COLO829 (cell line): ENCODE measurements around the gene CDC5L.
A peak's percentile ranks its signal among the peaks of the same experiment; 100 is the strongest.

Experiments used
- DNase-seq: peaks from one replicate; pipeline ENCODE4 v3.0.0; 2012; ENCODE audit warnings: low spot score

The CDC5L gene

DNA sequence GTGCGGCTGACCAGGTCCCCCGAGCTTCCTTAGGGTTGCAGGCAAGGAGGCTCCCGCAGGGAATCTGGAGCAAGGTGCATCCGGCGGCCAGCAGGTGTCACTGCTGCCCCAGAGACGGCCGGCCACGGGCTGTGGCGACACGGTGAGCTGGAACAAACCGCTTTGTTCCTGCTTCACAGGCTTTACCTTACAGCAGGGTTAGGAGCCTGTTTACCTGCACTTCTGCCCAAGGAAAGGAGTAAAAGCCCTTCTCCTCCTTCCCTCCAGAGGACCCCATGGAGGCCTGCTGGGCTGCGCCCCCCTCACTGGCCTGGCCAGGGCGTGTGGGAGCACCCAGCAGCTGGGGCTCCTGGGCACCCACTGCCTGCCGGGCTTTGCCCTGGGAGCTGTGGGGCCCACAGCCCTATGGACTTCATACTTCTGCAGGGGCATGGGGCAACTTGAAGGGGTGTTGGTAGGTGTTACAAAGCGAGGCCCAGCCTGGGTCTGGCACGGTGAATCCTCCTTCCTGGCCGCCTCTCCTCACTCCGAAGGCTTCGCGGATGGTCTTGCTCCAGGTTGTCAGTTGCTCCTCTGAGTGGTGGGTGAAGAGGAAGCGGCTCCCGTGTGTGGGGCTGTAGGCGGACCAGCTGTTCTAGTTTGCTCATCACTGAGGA lies 88.4 kb downstream of the CDC5L start:
- DNase-seq, result peak; percentile 91

DNA sequence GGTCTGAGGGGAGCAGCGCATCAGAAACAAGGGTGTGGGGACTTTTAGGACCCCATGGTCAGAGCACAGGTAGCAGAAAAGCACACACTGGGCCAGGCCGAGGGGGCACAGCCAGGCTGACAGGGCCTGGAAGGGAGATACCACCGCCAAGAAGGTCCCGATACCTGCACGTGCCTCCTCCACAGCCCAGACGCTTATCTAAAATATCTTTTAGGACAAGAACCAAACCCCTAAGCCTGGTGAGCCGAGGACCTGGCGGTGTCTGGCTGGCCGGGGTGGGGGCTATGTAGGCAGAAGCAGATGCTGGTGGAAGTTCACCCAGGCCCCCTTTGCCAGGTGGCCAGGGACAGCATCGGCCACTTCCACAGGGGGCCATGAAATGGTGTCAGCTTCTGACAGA lies 89.3 kb downstream of the CDC5L start:
- no peak for DNase-seq

DNA sequence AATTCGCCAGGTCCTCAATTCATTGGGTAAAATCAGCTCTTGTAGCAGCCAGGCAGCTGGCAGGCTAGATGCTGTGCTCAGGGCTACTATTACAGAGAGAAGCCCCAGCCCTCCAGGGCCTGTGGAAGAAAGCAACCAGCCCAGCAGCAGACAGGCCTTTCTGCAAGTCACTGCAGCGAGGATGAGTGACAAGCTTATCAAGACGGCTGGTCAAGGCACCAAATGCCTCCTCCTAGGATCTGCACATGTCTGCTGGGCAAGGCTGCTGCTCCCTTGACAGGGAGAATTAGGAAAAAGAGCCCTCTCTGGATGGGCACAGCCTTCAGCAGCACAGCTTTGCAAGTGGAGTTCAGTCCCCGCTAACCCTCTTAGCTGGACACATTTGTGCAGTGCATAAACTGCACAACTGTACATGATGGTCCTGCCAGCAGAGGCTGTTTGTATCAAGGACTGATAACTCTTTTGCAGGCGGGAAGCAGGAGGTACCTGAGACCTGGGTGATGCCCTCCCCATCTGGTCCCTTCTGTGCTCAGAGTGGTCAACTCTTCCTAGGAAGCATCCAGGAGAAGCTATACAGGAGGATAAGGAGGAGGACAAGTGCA lies 89.9 kb downstream of the CDC5L start:
- DNase-seq, result no peak

DNA sequence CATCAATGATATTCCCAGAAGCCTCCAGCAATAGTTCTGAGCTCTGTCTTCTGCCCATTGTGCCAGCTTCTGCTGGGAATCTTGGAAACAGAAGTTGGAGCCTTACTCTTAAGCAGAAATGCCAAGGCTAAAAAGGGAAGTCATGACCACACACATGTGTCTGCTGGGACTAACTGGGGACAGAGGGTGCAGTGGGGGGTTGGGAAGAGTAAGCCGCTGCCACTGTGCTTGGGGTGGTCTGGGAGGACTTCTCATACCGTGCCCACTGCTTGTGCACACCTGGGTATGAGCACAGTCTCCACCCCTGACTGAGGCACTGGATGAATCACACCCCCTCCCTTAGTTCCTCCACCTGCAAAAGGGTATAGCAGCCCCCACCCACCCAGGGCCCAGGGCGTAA lies 90.7 kb downstream of the CDC5L start:
- DNase-seq, result no peak

DNA sequence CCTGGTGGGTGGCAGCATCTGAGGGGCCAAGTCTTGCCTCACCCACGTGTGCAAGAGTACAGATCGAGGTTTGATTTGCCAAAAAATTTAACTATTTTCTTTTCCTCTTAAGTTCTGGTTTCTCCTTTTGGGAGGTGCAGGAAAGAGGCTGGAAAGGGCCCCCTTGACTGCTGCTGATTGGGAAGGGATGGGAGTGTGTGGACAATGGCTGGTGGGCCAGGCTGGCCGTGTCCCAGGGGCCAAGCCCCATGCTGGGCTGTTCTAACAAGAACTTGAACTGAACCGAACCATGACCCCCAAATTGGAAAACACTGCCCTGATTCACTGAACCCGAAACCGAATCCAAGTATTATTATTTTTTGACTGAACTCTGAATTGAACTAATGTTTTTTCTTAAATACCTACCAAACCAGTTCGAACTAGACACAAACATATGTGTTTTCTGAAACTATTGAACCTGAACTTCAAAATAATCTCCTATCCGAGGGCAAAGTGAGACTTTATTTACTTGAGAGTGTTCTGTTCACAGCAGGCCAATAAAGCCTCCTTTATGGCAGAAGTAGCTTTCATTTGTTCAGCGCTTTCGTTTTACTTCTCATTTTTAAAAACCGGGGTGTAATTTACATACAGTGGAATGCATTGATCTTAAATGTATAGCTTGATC lies 91.2 kb downstream of the CDC5L start:
- no peak for DNase-seq

DNA sequence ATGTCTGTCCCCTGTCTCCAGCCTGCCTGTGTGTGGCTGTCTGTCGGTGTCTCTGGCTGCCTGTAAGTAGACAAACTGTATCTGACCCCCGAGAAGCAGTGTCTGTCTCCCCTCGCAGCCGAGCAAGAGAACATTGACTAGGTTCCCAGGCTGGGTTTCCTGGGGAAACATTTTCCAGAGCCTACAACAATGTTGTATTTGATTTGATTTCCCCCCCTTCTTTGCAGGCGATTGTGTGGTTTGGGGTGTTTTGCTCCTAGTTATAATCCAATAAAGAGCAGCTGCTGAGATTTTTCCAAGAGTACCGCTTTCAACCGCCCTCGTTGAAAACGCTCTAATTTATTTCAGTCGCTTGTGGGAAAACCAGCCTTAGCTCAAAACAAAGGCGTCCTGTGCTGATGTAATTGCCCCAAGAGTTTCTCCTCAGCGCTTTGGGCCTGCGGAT lies 92.6 kb downstream of the CDC5L start:
- no peak for DNase-seq

DNA sequence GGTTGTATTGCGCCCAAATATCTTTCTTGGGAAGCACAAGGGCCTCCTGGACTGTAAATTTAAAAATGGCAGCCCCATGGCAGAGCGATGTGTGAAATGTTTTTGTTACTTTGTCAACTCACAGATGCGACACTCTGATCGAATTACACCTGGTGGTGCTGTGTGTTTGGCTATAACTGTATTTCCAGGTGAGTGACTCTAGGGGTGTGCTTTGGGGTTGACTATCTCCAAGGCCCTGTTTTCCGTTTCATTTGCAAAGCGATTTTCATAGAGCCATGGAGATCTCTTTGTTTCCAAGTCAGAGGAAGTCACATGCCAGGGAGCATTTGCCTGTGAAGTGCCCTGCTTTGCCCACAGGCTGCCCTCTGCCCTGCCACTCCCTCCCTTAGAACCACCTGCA lies 93.5 kb downstream of the CDC5L start:
- no peak for DNase-seq

DNA sequence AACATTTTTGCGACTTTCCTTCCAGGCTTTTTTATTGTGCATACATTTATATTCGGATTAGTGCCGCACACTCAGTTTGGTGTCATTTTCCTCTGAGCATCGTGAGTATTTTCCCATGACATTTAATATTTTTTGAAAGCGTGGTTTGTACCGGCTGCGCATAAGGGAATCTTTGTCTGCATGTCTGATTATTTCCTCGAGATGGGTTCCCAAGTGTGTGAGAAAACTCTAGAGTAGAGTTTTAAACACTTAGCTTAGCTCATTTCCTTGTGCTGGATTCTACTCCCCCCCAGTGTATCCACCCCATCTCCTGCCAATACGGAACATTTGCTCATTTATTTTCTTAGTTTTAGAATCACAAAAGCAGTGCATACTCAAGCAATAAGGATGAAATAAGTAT lies 94.3 kb downstream of the CDC5L start:
- peak; percentile 77 for DNase-seq

DNA sequence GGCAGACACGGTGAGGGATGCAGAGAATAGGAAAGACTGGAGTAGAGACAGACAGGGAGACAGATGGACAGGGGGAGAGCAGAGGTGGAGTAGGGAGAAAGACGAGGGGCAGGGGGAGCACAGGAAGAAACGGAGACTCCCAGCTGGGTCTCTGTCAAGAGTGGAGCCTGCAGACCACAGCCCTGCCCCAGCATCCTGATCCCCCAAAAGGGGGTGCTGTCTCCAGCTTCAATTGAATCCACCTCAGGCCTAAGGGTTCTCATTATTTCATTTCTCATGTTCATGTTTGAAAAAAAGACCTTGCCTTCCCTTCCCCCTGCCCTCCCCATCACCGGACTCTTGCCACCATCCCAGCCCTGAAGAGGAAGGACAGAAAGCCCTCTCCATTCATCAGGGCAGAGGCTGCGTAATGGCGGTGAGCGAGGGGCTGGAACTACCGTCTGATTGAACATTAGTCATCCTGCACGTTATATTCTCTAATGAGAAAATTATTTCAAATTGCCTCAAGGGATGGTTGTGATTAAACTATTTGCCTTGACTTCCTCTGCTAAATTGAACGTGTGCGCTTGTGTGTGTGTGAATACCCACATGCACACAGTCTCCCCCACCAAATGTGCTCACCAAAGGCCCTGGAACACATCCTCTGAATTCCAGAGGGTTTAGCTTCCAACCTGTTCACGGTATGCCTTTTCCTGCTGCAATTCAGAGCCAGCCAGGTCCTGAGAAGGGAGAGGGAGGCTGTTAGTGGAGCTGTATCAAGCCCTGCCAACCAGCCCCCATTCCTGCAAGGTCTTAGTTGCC lies 98.3 kb downstream of the CDC5L start:
- DNase-seq, result no peak

DNA sequence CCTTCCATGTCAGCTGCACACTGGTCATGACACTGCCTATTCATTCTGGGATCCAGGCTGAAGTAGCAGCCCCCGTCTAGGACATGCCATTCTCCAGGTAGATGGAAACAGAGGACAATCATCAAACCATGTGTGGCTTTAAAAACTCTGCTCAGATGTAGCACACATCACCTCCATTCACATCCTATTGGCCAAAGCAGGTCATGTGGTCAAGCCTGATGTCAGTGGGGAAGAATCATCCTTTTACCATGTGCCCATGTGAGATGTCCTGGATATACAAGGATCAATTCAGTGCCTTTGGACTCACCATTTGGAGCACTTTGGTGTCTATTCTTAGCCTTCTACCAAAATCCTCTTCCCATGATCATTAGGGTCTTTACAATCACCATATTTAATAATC lies 99.5 kb downstream of the CDC5L start:
- no peak for DNase-seq

DNA sequence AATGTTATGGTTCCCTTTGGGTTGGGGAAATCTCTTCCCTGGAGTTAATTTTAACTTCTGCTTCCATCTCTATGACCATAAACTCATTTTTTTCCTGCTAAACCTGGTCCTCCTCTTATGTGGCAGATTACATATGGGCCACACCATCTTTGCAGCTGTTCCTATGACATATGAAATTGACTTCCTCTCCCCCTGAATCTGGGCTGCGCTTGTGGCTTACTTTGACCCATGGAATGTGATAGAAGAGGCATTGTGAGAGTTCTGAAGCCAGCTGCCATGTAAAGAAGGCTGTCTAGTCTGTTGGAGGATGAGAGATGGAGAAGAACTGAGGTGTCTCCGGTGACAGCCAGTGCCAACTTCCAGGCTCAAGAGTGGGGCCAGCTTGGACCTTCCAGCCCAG lies 100.1 kb downstream of the CDC5L start:
- no peak for DNase-seq

DNA sequence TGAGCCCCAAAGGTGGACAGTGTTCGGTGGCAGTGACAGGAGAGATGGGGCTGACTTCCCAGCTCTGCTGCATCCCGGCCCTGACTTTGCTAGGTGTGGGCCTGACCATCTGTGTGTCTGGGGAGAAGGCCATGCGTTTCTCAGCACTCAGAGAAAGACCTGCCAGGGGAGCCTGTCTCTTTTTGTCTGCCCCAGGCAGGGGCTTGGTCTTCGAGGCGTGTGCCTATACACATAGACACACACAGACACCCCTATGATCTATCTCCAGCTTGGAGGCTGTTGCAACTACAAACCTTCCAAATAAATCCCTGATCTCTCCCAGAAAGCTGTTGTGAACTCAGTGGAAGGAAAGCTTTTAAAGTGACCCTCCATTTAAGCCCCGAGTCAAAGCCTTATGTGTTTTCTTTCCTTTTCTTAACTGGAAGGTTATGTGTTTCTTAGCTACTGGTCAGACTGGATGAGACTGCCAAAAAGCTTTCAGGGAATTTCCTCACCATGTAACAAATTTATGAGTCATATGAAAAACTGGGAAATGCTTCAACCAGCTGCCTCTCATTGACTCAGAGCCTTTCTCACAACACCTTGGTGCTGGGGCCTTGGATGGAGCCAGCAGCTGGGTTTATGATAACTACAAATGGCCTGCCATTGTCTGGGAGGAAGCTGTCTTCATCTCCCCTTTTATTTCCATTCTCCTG lies 102.6 kb downstream of the CDC5L start:
- peak; percentile 64 for DNase-seq

DNA sequence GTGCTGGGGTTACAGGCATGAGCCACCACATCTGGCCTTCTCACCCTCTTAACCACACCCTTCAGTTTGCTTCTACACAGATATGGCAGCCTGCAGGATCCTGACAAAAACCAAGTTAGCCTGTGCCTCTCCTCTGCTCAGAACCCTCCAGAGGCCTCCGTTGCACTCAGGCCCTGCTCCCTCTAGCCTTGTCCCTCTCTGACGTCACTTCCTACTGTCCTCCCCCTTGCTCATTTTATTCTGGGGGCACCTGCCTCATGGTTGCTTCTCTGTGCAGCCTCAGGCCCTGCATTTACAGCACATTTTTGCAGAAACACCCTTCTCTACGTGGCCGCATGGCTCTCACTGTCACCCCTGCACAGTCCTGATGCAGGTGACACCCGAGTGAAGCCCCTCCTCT lies 105.6 kb downstream of the CDC5L start:
- no peak for DNase-seq

DNA sequence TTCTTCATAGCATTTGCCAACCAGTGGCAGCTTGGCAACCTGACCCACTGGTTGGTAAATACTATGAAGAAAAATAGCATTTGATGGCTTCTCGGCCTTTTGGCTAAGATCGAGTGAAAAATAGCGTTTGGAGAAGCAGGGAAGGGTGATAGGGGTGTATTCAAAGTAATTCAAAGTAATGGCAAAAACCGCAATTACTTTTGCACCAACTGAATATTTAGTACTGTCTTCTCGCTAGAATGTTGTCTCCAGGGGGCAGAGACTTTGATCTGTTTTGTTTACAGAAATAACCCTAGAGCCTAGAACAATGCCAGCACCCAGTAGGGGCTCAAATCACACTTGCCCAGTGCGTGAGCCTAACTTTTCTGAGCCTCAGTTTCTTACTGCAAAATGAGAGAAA lies 106.1 kb downstream of the CDC5L start:
- DNase-seq, result no peak

DNA sequence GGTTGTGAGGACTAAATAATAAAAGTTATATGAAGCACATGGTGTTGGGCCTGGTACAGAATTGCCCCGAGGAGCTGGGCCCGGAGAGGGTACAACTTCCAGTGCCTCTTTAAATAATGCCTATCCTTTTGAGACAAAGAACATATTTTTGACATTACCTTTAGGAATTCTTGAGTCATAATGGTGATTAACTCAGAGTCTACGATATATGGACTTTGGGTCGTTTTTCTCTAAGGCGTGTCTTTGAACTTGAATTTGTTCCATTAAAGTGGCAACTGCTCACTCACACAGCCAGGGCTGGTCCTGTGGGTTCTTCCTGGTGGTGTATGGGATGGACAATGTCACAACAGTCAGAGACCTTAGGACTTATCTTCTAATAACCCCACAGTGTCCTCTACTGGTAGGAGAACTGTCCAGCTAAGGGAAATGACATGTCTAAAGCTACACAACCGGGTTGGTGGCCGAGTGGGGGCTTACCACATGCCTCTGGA lies 106.5 kb downstream of the CDC5L start:
- DNase-seq, result no peak

DNA sequence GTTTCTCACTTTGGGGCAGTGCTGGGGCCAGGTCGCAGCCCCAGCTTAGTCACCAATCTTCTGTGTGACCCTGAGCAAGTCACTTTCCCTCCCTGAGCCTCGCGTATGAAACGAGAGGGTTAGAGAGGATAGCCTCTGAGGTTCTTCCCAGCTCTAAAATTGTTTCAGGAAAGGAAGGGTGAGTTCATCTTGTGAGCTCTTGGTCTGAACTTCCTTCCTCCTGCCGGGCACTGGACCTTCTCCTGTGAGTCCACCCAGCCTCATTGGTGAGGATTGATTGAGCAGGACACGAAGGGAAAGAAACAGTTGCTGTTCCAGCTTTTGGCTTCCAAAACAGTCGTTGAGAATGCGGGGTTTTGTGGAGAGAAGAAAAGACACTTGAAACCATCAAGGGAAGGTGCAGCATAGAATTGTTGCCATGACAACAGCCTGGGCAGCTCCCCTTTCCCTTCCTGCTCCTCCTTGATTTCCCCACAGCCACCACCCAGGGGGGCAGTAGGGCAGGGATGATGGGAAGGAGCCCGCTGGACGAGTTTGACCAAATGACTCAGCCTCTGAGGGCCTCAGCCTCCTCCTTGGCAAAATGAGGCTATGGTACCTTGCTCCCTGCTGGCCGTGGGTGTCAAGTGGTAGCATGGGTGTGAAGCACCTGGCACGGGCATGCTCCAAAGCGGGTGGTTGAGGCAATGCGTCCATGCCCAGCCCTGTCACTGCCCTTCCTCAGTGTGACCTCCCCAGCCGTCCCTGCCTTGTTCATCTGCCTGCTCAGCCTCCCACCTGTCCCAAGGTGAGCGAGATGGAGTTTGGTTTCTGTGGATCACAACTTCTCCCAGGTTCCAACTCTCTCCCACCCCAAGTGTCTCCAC lies 107.8 kb downstream of the CDC5L start:
- no peak for DNase-seq

DNA sequence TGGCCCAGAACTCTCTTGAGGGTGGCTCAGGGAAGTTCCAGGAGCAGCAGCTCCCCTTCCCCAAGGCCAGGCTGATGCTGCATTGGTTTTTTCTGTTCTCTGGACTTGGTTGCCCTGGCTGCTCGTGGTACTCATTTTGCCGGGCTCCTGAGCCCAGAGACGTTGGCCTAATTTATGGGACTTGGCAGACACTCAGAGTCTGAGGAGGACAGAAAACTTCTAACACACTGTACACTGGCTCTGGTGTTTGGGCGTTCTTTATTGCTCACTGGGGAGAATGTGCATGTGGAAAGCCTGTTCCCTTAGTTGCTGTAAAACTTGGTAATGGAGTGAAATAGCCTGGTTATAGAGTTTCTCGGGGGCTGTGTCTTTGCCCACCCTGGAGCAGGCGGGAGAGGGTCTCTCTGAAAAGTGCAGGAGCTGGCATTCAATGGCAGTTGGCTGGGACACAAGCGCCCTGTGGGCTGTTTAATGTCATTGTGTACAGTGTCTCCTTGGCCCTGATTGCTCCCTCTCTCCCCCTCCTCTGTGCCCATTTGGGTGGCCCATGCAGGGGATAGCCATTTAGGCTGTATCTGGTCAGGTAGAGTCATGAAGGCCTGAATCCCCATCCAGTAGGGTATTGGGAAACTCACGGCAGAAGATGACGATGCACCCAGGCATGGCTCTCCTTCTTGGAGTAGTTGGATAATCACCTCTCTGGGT lies 109.3 kb downstream of the CDC5L start:
- no peak for DNase-seq

DNA sequence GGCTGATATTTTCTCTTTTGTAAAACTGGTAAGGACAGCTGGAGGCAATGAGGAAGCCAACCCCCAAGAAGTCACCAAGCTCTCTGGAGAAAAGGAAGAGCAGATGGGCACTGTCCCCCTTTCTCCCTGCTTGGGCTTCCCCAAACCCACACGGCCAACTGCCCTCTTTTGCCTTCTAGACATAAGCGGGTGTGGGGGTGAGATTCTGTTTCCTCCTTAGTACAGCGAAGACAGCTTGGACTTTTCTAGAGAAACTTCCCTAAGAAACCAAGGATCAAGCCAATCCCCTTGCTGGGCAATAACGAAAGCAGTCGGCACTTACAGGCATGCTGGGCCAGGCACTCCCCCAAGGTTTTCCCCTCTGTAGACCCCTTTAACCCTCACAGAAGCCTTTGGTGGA lies 110.3 kb downstream of the CDC5L start:
- DNase-seq, result no peak

DNA sequence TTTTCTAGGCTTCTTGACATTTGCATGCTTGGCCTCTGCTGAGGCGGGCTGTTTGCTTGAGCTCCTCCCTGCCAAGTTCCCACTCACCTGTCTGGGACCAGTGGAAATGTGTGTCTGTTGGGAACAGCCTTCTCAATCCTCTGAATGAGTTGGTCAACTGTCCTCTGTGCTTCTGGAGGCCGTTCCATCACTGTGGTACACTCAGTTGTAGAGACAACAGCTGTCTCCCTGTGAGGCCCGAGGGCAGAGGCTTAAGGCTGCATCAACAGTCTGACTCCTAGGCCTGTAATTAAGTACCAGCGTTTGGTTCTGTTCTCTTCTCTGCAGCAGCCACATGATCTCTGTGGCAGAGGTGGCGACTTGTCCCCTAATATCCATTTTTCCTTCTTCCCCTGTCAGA lies 110.9 kb downstream of the CDC5L start:
- no peak for DNase-seq

DNA sequence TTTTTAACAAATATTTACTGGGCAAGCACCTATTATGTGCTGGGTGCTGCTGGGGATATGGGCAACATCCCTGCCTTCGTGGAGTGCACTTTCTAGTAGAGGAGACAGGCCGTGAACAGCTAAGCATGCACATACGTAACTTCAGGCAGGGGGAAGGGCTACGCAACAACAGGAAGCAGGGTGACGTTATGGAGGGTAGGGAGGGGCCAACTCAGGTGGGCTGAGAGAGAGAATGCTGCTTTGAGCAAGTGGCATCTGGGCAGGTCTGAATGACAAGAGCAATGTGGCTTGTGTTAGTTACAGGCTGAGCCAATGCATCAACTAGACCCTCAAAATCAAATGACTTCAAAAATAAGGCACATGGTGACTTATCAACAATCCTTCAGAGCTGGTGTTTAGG lies 112.1 kb downstream of the CDC5L start:
- DNase-seq, result no peak
